Common myeloid progenitor, CD34-positive (primary cell): Measurements from ENCODE around the gene RARB.

Source experiments
- CTCF ChIA-PET: fragments of 350-600 bp; sonication (Branson Sonifier 250); formaldehyde crosslinking; loops from one replicate; lab custom pipeline; 2021; ENCODE audit warnings: antibody characterized with exemption; lab: Charles Lee
- POLR2A ChIA-PET: fragments of 350-600 bp; sonication (Branson Sonifier 250); formaldehyde crosslinking; loops from one replicate; lab custom pipeline; 2021; ENCODE audit warnings: antibody characterized with exemption; lab: Charles Lee
- DNase-seq, 3 donors: peaks; one replicate each; pipeline versions ENCODE4 v3.0.0 to v3.0.0-alpha.2; 2013
- H3K27ac ChIP-seq, 2 experiments: 1 replicate in 1 of 2; 2 replicates in 1 of 2; pipeline ENCODE4 v1.7.0; 2013; ENCODE audit warnings: inconsistent platforms in 2 of 2, low read length in 2 of 2, mild to moderate bottlenecking in 2 of 2, low read depth in 1 of 2, moderate library complexity in 1 of 2; ENCODE audit not compliant: severe bottlenecking in 2 of 2, insufficient read depth in 1 of 2, poor library complexity in 1 of 2
- H3K27me3 ChIP-seq, 5 experiments: replicated peaks in 2 of 5; 1 replicate in 3 of 5; 2 replicates in 2 of 5; pipeline versions ENCODE4 v1.6.1 to v1.7.0; 2013; ENCODE audit warnings: low read length in 4 of 5, mild to moderate bottlenecking in 2 of 5, moderate library complexity in 2 of 5, inconsistent platforms in 1 of 5; ENCODE audit not compliant: insufficient read depth in 5 of 5, control insufficient read depth in 4 of 5
- H3K36me3 ChIP-seq, 4 experiments: 1 replicate in 2 of 4; 2 replicates in 2 of 4; pipeline versions ENCODE4 v1.6.1 to v1.7.0; 2013; ENCODE audit warnings: low read length in 3 of 4, control low read depth in 1 of 4, mild to moderate bottlenecking in 1 of 4; ENCODE audit not compliant: control insufficient read depth in 4 of 4, insufficient read depth in 4 of 4
- H3K4me1 ChIP-seq, 4 experiments: 1 replicate in 3 of 4; 2 replicates in 1 of 4; pipeline versions ENCODE4 v1.6.1 to v1.7.1; 2013; ENCODE audit warnings: low read length in 3 of 4, mild to moderate bottlenecking in 3 of 4, control low read depth in 1 of 4, inconsistent platforms in 1 of 4, moderate library complexity in 1 of 4; ENCODE audit not compliant: control insufficient read depth in 4 of 4, insufficient read depth in 4 of 4; ENCODE audit errors: control extremely low read depth in 1 of 4
- H3K4me3 ChIP-seq, 7 experiments: 1 replicate in 4 of 7; 2 replicates in 3 of 7; pipeline versions ENCODE4 v1.5.1 to v1.7.0; 2013; ENCODE audit warnings: mild to moderate bottlenecking in 7 of 7, low read length in 6 of 7, moderate library complexity in 6 of 7, inconsistent platforms in 2 of 7, low read depth in 2 of 7, control low read depth in 1 of 7; ENCODE audit not compliant: insufficient read depth in 4 of 7, control insufficient read depth in 1 of 7; ENCODE audit errors: extremely low read depth in 1 of 7
- H3K9me3 ChIP-seq, 5 experiments: 1 replicate in 4 of 5; 2 replicates in 1 of 5; pipeline versions ENCODE4 v1.6.1 to v1.7.1; 2013; ENCODE audit warnings: low read length in 4 of 5, mild to moderate bottlenecking in 2 of 5, inconsistent platforms in 1 of 5, low read depth in 1 of 5, moderate library complexity in 1 of 5; ENCODE audit not compliant: control insufficient read depth in 4 of 5, insufficient read depth in 2 of 5; ENCODE audit errors: control extremely low read depth in 1 of 5
- WGBS: methylation state at CpG from one replicate; pipeline ENCODE4 v1.1.5; 2013; ENCODE audit not compliant: insufficient coverage; 5-methylcytosine and 5-hydroxymethylcytosine counted together

The RARB gene

GRCh38 chr3:25427563-25427941 lies 511 bp upstream of the RARB start:
- 0% methylated on average over 8 of the region's 13 CpGs for WGBS
- Histone ChIP-seq H3K9me3 (no peaks in the 10 kb centered on the region), H3K4me3 (peak overlapping the region in 6 of 7 experiments; percentile 50 to 71 (median 56)), H3K36me3 (no peaks in the 10 kb centered on the region), H3K27ac (no peak overlapping the region), H3K27me3 (peaks cover 23 to 81% (median 43%) of the 10 kb centered on the region in 5 experiments), H3K4me1 (peaks cover 0 to 14% (median 10%) of the 10 kb centered on the region in 4 experiments)
- ChIA-PET POLR2A (no interaction called here), CTCF (interaction anchor here (1.0 to 1.5 kb wide), 3 partner anchors 9 to 14 kb away, joined by 3 to 4 read pairs (median 3); no protein-coding TSS in a partner anchor)
- DNase-seq, result no peak

GRCh38 chr3:25428789-25429335 lies 799 bp downstream of the RARB start:
- H3K9me3 ChIP-seq, result no peaks in the 10 kb centered on the region
- no peak for DNase-seq
- H3K27me3 ChIP-seq, result peaks cover 25 to 85% (median 43%) of the 10 kb centered on the region in 5 experiments
- no peak overlapping the region for H3K4me3 ChIP-seq
- H3K27ac ChIP-seq, result no peak overlapping the region
- CTCF ChIA-PET, result interaction anchor here (1.0 kb wide), 1 partner anchor 10 kb away, joined by 3 read pairs; no protein-coding TSS in a partner anchor
- no peaks in the 10 kb centered on the region for H3K36me3 ChIP-seq
- peaks cover 0 to 14% (median 10%) of the 10 kb centered on the region in 4 experiments for H3K4me1 ChIP-seq
- 43% methylated on average over 4 of the region's 6 CpGs for WGBS
- POLR2A ChIA-PET, result no interaction called here

DNA sequence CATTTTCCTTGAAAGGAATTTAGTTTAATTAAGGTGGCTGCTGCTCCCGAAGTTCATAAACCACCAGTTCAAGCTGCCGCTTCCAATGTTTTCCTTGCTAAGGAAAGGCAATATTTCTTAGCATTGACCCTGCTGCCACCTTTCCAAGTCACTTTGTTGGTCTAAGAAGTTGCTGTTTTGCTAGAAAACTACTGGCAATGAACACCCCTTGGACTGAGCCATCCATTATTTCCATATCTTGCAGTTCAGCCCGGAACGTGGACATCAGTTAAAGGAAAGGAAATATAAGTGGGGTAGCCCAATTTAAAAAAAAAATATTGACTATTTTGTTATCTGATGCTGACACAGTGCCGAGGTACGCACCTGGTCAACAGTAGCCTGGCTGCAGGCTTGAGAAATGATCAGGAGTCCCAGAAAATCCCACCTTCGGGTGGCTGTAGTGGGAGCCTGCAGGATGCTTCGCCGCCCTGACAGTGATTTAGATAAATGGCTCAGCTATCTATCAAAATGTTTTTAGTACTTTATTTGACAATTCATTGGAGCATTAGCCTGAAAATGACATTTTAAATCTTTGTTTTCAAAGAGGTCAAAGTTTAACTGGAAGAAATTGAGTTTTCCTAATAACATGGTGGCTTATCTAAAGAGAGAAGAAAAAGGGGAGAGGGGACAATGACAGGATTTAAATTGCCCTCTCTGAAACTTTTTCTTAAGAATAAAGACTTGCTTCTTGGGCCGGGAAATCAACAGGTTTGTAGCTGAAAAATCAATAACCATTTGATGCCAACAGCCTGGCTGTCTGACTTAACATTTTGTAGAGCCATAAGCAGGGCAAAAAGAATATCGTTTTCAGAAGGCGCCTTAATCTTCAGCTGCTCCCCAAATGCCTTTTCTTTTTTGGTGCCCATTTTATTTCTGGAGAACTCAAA lies 1.6 kb downstream of the RARB start:
- H3K27me3 ChIP-seq, result peaks cover 25 to 80% (median 40%) of the 10 kb centered on the region in 5 experiments
- 68% methylated on average over 10 of the region's 12 CpGs for WGBS
- POLR2A ChIA-PET, result no interaction called here

DNA sequence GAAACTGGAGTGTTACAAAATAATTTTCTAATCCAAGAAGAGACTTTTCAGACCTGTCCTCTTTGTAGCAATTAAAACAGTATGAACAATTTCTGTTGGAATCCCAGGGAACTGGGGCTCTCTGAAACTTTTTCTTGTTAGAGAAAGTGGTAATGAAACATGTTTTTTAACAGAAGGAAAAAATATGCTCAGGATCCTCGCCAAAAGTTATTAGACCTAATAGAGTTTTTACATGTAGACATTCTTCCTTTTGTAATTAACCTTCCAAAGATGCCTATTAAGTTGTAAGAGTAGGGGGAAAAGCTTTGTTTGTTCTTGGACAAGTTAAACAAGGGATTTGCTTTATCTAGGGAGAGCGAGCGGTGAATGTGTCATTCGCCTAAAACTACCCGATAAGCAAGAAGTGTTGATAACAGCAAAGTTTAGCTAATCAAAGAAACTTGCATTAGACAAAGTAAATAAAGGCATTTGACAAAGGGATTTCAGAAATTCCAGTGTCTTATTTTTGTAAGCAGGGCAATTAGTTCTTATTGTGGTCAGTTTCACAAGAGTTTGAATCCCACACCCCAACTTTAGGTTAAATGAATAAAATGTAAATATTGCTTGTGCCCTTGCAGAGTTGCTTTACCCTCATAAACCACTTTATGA lies 2.3 kb downstream of the RARB start:
- H3K27me3 ChIP-seq, result peaks cover 25 to 78% (median 39%) of the 10 kb centered on the region in 5 experiments
- no peak overlapping the region for H3K27ac ChIP-seq
- no peaks in the 10 kb centered on the region for H3K9me3 ChIP-seq
- POLR2A ChIA-PET, result no interaction called here
- CTCF ChIA-PET, result interaction anchor here (1.7 kb wide), 1 partner anchor 14 kb away, joined by 5 read pairs; no protein-coding TSS in a partner anchor
- 94% methylated on average over 4 of the region's 5 CpGs for WGBS
- no peaks in the 10 kb centered on the region for H3K36me3 ChIP-seq
- peaks cover 0 to 14% (median 10%) of the 10 kb centered on the region in 4 experiments for H3K4me1 ChIP-seq
- no peak for DNase-seq
- H3K4me3 ChIP-seq, result no peak overlapping the region

More for the DNA sequence above, 1.6 kb downstream of the RARB start:
- CTCF ChIA-PET, result interaction anchor here (1.7 kb wide), 1 partner anchor 15 kb away, joined by 5 read pairs; no protein-coding TSS in a partner anchor
- Histone ChIP-seq H3K9me3 (no peaks in the 10 kb centered on the region), H3K27ac (no peak overlapping the region), H3K4me1 (peaks cover 0 to 14% (median 10%) of the 10 kb centered on the region in 4 experiments), H3K36me3 (no peaks in the 10 kb centered on the region), H3K4me3 (no peak overlapping the region)
- no peak for DNase-seq

GRCh38 chr3:25430935-25431770 lies 3.1 kb downstream of the RARB start:
- Histone ChIP-seq H3K9me3 (no peaks in the 10 kb centered on the region), H3K27ac (no peak overlapping the region), H3K4me1 (peaks cover 0 to 14% (median 10%) of the 10 kb centered on the region in 4 experiments), H3K4me3 (no peak overlapping the region), H3K27me3 (peaks cover 23 to 71% (median 33%) of the 10 kb centered on the region in 5 experiments), H3K36me3 (no peaks in the 10 kb centered on the region)
- WGBS, result 81% methylated on average over 2 of the region's 6 CpGs
- POLR2A ChIA-PET, result no interaction called here
- DNase-seq, result no peak
- CTCF ChIA-PET, result interaction anchor here (1.7 kb wide), 1 partner anchor 13 kb away, joined by 5 read pairs; no protein-coding TSS in a partner anchor

GRCh38 chr3:25432176-25432720 lies 4.2 kb downstream of the RARB start:
- CTCF ChIA-PET, result interaction anchor here (1.0 to 1.9 kb wide), 2 partner anchors 10 to 12 kb away, joined by 3 to 7 read pairs; no protein-coding TSS in a partner anchor
- WGBS, result 100% methylated on average over 1 of the region's 4 CpGs

More at GRCh38 chr3:25432176-25432720, 4.2 kb downstream of the RARB start:
- peaks cover 0 to 14% (median 10%) of the 10 kb centered on the region in 4 experiments for H3K4me1 ChIP-seq
- POLR2A ChIA-PET, result no interaction called here
- no peak for DNase-seq
- H3K9me3 ChIP-seq, result no peaks in the 10 kb centered on the region
- no peaks in the 10 kb centered on the region for H3K36me3 ChIP-seq
- H3K4me3 ChIP-seq, result no peak overlapping the region
- H3K27ac ChIP-seq, result no peak overlapping the region
- H3K27me3 ChIP-seq, result peaks cover 18 to 60% (median 25%) of the 10 kb centered on the region in 5 experiments
